IPS DF 6.9 (cell line): Measurements from ENCODE around the gene GRM3.
A peak's percentile ranks its signal among the peaks of the same experiment; 100 is the strongest.
"Not testable (repeated sequence)": the region's sequence is repeated elsewhere in the genome, so short reads cannot be mapped to it uniquely, and the experiment has no call there.

Source experiments
- DNase-seq: peaks from one replicate; pipeline ENCODE4 v3.0.0-alpha.2; 2013; ENCODE audit warnings: low read depth, low spot score
- H3K27ac ChIP-seq: one replicate; pipeline ENCODE4 v1.5.1; 2013; ENCODE audit warnings: low read length, control low read depth
- H3K27me3 ChIP-seq: 2 replicates; pipeline ENCODE4 v1.6.1; 2013; ENCODE audit warnings: mild to moderate bottlenecking, low read length; ENCODE audit not compliant: control insufficient read depth, insufficient read depth
- H3K36me3 ChIP-seq: 2 replicates; pipeline ENCODE4 v1.6.1; 2013; ENCODE audit warnings: low read length; ENCODE audit not compliant: control insufficient read depth, insufficient read depth
- H3K4me1 ChIP-seq: 2 replicates; pipeline ENCODE4 v1.6.1; 2013; ENCODE audit warnings: low read length; ENCODE audit not compliant: control insufficient read depth, insufficient read depth
- H3K4me3 ChIP-seq: 2 replicates; pipeline ENCODE4 v1.5.1; 2013; ENCODE audit warnings: mild to moderate bottlenecking, low read length
- H3K9me3 ChIP-seq: 2 replicates; pipeline ENCODE4 v1.6.1; 2013; ENCODE audit warnings: low read length, inconsistent platforms; ENCODE audit not compliant: control insufficient read depth, insufficient read depth
- WGBS: extraction: QIAGEN DNeasy Blood & Tissue Kit; methylation state at CpG from one replicate; pipeline ENCODE4 v1.1.7; 2013; ENCODE audit warnings: mixed read lengths, missing lambda C conversion rate; ENCODE audit not compliant: insufficient read length, insufficient coverage; 5-methylcytosine and 5-hydroxymethylcytosine counted together

The GRM3 gene

DNA sequence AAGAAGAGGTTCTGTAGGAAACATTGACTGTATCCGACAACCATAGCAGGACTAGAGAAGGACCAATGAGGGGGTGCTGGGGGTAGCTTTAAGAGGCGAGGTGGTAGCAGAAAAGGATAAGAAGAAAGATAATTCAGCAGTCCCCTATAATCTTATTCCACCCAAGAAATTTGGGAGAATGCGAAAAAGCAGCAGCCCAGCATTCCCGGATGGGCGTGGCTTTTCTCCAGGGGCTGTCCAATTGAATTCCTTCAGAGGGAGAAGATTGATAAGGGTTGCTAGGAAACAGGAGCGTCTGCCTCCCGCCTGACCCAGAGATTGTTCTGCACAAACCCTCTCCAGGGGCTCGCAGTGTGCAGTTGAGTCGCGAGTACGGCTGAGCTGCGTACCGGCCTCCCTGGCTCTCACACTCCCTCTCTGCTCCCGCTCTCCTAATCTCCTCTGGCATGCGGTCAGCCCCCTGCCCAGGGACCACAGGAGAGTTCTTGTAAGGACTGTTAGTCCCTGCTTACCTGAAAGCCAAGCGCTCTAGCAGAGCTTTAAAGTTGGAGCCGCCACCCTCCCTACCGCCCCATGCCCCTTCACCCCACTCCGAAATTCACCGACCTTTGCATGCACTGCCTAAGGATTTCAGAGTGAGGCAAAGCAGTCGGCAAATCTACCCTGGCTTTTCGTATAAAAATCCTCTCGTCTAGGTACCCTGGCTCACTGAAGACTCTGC, at the start of gene GRM3:
GRM3 (plus strand) TSS at position 349 of the 721 bp plus-strand sequence. CDS start 121,237 bp downstream, outside the sequence.
- Histone ChIP-seq H3K9me3 (no peaks in the 10 kb centered on the region), H3K4me3 (peak within 1 kb of the TSS; percentile 46; the same call in 1 of the 2 replicates), H3K4me1 (no peaks in the 10 kb centered on the region), H3K27me3 (peaks cover 4% of the 10 kb centered on the region; the same call in 1 of the 2 replicates), H3K27ac (no peak within 1 kb of the TSS), H3K36me3 (no peaks in the 10 kb centered on the region)
- no CpG with 5 or more reads among the region's 23 CpGs for WGBS
- peak; percentile 55 for DNase-seq

- H3K27ac ChIP-seq = no peak overlapping the region
- H3K4me1 ChIP-seq = peaks cover 5% of the 10 kb centered on the region
- no peaks in the 10 kb centered on the region for H3K27me3 ChIP-seq
- DNase-seq = peak; percentile 64
- no peaks in the 10 kb centered on the region for H3K9me3 ChIP-seq
- no peaks in the 10 kb centered on the region for H3K36me3 ChIP-seq
- WGBS = no CpG with 5 or more reads among the region's 15 CpGs
- H3K4me3 ChIP-seq = no peak overlapping the region
These were observed 45.4 kb upstream of the GRM3 start for GRCh38 chr7:86598311-86598710.

DNA sequence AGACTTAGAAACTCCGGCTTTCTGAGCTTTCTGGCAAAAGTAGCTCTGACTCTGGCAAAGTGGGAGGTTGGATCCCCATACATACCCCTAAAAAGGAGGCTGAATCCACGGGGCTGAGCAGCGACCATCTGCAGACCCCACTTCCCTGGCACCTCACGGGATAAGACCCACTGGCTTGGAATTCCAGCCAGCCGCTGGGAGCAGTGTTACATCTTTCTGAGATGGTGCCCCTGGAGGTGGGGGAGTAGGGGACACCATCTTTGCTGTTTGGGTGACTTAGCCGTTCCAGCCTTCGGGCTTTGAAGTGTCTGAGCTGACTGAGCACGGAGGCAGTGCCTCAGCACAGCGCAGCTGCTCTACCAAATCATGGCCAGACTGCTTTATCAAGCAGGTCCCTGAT, 45.0 kb upstream of the GRM3 start:
- H3K27me3 ChIP-seq = no peaks in the 10 kb centered on the region
- WGBS = no CpG with 5 or more reads among the region's 9 CpGs
- no peak for DNase-seq

DNA sequence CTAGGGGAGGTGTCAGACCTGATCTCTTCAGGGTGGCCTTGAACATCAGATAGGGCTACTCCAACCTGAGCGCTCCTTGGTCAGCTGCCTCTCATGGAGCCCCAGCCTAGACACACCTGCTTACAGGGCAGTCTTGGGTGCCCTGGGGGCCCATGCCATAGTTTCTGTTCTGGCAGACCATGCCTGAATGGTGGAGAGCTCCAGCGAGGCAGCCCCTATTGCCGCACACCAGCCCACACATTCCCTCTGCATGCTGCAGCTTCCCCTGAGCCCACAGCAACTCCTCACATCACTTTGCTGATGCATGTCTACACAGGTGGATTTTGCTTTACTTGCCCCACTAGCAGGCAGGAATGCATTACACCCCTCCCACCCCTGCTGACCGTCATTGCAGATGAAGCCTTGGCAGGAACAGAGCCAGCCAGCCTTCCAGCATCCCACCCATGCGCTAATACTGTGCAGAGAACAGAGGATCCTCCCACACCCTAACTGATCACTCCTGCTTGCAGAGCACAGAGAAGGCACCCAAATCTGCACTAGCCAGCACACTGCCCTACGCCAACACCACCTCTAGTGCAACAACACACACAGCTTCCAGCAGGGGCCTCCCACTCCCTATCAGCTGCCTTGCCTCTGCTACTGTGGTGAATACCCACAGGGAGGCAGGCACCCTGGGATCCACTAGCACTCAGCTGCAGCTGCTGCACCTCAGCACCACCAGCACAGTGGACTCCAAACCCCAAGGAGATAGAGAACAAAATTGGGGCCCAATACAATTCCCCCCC, 43.0 kb upstream of the GRM3 start:
- Histone ChIP-seq H3K36me3 (no peaks in the 10 kb centered on the region), H3K27me3 (no peaks in the 10 kb centered on the region), H3K27ac (no peak overlapping the region), H3K9me3 (no peaks in the 10 kb centered on the region), H3K4me1 (peaks cover 5% of the 10 kb centered on the region), H3K4me3 (no peak overlapping the region)
- WGBS = no CpG with 5 or more reads among the region's 6 CpGs
- DNase-seq = no peak

More for the DNA sequence above, 45.0 kb upstream of the GRM3 start:
- Histone ChIP-seq H3K27ac (no peak overlapping the region), H3K4me1 (peaks cover 5% of the 10 kb centered on the region), H3K9me3 (no peaks in the 10 kb centered on the region), H3K36me3 (no peaks in the 10 kb centered on the region), H3K4me3 (no peak overlapping the region)

GRCh38 chr7:86615711-86616110, 28.0 kb upstream of the GRM3 start:
- not testable (repeated sequence) for DNase-seq, H3K9me3 ChIP-seq, H3K27ac ChIP-seq, H3K4me3 ChIP-seq, H3K36me3 ChIP-seq, H3K27me3 ChIP-seq, H3K4me1 ChIP-seq
- WGBS = no CpG with 5 or more reads among the region's 2 CpGs

DNA sequence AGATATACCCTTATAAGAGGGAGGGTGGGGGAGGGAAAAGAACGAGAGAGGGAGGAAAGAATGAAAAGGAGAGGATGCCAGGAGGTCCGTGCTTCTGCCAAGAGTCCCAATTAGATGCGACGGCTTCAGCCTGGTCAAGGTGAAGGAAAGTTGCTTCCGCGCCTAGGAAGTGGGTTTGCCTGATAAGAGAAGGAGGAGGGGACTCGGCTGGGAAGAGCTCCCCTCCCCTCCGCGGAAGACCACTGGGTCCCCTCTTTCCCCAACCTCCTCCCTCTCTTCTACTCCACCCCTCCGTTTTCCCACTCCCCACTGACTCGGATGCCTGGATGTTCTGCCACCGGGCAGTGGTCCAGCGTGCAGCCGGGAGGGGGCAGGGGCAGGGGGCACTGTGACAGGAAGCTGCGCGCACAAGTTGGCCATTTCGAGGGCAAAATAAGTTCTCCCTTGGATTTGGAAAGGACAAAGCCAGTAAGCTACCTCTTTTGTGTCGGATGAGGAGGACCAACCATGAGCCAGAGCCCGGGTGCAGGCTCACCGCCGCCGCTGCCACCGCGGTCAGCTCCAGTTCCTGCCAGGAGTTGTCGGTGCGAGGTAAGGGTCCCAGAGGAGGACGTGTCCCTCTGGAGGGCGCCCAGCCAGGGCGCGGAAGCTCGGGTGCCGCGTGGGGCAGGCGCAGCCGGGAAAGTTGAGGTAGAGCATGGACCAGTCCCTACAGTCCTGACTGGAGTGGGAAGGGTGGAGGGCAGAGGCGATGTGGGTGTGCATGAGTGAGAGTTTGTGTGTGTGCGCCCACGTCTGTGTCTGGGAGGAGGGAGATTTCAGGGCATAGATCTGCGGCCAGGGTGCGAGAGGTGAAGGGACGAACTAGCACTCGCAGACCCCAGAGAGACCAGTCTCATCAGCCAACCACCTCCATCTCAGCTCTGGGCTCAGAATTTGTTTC, 844 bp downstream of the GRM3 start:
- Histone ChIP-seq H3K4me3 (peak overlapping the region; percentile 46; the same call in 1 of the 2 replicates), H3K27me3 (peaks cover 4% of the 10 kb centered on the region; the same call in 1 of the 2 replicates), H3K9me3 (no peaks in the 10 kb centered on the region), H3K4me1 (no peaks in the 10 kb centered on the region), H3K27ac (no peak overlapping the region), H3K36me3 (no peaks in the 10 kb centered on the region)
- no peak for DNase-seq
- WGBS = no CpG with 5 or more reads among the region's 42 CpGs

DNA sequence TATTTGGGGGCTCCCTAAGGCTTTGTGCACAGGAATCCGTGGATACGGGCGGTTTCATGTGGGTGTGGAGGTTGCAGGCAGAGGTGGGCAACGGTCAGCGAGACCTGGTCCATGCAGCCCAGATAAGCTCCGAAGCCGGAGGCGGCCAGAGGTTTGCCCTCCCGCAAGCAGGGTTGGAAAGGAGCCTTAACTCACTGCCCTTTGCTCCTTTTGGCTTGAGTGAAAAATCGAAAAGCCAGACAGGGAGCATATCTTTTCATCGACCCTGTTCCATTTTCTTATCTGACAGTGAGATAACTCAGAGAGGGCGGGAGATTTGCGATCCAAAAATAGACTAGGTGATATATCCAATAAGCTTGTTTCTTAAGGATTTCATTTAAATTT, 1.5 kb downstream of the GRM3 start:
- no CpG with 5 or more reads among the region's 13 CpGs for WGBS
- Histone ChIP-seq H3K27me3 (peaks cover 4% of the 10 kb centered on the region; the same call in 1 of the 2 replicates), H3K4me1 (no peaks in the 10 kb centered on the region), H3K27ac (no peak overlapping the region), H3K9me3 (no peaks in the 10 kb centered on the region), H3K4me3 (peak overlapping the region; percentile 46; the same call in 1 of the 2 replicates), H3K36me3 (no peaks in the 10 kb centered on the region)
- DNase-seq = no peak

- no peaks in the 10 kb centered on the region for H3K36me3 ChIP-seq
- no peak for DNase-seq
- H3K4me3 ChIP-seq = no peak overlapping the region
- H3K9me3 ChIP-seq = no peaks in the 10 kb centered on the region
- no CpG with 5 or more reads among the region's 2 CpGs for WGBS
- peaks cover 4% of the 10 kb centered on the region; the same call in 1 of the 2 replicates for H3K27me3 ChIP-seq
- no peaks in the 10 kb centered on the region for H3K4me1 ChIP-seq
- H3K27ac ChIP-seq = no peak overlapping the region
These were observed 2.1 kb downstream of the GRM3 start for GRCh38 chr7:86645676-86646276.

DNA sequence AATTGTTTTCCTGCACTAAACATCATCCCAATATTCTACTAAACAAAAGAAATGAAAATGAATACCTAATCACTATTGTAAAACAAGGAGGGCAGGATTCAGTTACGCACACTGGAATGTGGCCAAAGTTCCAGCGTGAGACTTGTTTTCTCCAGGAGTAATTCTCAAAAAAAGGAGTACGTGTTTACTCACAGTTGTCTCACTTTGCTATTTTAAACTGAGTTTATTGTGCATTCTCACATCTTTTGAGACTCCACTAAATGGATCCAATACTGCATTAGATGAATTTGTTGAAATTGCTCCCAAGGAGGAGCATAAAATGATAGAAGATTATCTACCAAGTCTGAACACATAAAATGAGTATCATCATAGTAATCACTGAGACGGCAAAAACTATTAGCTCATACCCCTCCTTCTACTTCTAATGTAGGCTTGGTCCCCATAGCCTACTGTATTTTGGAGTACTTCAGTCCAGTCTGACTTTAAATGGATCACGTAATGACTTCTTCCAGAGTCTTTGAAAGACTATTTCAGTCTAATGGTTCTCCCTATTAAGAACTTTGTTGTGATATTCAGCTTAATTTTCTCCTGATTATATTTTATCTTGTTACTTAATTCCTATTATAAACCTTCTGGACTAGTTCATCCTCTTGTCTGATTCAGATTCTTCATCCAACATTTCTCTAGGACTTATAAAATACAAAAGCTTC, 3.8 kb downstream of the GRM3 start:
- H3K4me1 ChIP-seq = no peaks in the 10 kb centered on the region
- H3K27me3 ChIP-seq = peaks cover 4% of the 10 kb centered on the region; the same call in 1 of the 2 replicates
- no peak overlapping the region for H3K4me3 ChIP-seq
- no peaks in the 10 kb centered on the region for H3K9me3 ChIP-seq
- DNase-seq = no peak
- no peak overlapping the region for H3K27ac ChIP-seq
- WGBS = no CpG with 5 or more reads among the region's 5 CpGs
- H3K36me3 ChIP-seq = no peaks in the 10 kb centered on the region
